HG03135 (cell line): ENCODE data around the gene PELI3.

Source experiments
- ATAC-seq: cut with Tn5 transposase; IDR thresholded peaks from one replicate; pipeline ENCODE4 v1.9.1; 2021; ENCODE audit warnings: mild to moderate bottlenecking, moderate library complexity; ENCODE audit not compliant: unreplicated experiment

Gene PELI3

DNA sequence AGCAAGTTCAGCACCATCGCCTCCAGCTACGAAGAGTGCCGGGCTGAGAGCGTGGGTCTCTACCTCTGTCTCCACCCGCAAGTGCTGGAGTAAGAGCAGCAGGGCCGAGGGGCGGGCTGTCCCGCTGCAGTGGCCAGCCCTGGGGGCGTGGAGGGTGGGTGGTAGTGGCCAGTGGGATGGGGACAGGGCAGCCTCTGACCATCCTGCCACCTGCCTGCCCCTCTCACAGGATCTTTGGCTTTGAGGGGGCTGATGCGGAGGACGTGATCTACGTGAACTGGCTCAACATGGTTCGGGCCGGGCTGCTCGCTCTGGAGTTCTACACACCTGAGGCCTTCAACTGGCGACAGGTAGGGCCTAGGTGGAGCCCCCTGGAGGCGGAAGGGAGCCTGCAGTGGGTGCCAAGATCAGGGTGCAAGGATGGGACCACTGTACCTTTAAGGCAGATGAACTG, 28.7 kb downstream of the PELI3 start:
- no peak for ATAC-seq

DNA sequence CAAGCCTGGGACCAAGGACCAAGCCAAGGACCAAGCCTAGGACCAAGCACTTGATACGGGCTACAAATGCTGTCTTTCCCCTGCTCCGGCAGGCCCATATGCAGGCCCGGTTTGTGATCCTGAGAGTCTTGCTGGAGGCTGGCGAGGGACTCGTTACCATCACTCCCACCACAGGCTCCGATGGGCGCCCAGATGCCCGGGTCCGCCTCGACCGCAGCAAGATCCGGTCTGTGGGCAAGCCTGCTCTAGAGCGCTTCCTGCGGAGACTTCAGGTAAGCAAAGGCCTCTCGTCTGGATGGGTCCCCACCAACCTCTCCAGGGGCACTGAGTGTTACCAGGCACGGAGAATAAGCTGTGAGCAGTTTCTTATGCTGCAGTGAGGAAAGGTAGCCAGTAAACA, 30.5 kb downstream of the PELI3 start:
- ATAC-seq, result no peak

DNA sequence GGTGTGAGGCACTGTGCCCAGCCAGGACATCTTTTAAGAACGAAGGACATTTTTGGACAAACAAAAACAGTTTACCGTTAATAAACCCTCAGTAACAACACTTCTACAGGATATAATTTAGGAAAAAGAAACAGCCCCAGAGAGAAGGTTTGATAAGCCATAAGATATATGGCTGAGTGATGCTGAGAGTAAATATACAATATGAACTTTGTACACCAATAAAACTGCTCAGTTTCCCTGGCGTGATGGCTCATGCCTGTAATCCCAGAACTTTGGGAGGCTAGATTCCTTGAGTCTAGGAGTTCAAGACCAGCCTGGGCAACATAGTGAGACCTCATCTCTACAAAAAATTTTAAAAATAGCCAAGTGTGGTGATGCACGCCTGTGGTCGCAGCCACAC, 31.8 kb downstream of the PELI3 start:
- no peak for ATAC-seq

DNA sequence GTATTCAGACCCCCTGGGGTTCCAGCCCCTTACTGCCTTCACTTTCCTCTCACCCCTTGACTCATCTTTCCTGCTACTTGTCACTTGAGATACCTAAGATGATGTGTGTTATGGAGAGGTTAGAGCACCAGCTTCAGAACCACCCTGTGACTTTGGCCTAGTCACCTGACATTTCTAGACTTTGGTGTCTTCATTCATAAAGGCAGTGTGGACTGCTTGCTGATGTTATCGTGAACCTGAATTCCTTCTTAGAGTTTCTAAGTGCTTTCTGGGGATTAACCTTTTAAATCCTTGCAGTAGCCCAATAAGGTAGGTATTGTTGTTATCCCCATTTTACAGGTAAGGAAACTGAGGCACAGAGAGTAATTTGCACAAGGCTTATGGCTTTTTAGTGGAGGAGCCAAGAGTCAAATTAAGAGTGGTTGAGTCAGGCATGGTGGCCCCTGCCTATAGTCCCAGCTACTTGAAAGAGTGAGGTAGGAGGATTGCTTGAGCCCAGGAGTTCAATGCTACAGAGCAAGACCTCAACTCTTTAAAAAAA, 38.6 kb downstream of the PELI3 start:
- ATAC-seq, result no peak

DNA sequence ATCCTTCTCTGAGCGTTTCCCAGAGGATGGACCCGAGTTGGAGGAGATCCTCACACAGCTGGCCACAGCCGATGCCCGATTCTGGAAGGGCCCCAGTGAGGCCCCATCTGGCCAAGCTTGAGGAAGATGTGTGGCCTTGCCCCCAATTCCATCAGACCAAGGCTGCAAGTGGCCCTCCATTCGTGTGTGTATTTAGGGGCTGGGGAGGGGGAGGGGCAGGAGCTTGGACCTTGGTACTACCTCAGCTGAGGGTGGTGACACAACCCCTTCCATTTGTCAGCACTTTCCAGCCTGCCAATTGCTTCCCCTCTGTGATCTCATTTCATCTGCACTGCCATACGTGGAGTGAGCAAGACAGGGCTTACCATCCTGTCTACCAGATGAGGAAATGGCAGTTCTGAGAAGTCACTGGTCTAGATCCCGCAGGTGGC, 42.4 kb downstream of the PELI3 start:
- no peak for ATAC-seq

DNA sequence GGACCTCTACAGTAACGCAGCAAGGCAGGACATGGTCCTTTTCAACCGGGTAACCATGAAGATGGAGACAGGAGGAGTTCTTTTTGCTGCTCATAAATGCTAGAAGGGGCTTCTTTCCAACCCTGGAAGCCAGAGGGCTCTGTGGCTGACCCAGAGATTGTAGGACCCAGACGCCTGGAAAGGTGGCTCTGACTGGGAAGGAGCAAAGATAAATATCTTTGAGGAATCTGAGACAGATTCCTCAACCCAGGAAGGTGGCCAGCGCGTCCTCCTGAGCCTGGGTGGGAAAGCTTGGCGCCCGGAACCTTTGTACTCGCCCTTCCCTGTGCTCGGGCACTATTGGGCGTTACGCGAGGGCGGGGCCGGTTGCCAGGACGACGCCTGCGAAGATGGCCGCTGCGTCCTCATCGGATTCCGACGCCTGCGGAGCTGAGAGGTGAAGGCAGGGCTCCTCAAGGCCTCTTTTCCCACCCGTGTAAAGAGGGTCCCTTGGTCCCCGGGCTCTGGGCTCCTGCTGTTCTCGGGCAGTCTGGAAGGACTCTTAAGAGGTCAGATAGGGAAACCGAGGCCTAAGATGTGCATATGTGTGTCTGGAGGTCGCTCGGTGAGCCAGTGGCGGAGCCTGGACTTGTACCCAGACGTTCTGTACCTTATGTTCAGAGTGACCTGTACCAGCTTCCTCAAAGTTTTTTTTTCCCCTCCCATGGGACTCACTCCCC, 43.7 kb downstream of the PELI3 start, which contains the start of gene BBS1:
Gene BBS1 (plus strand): TSS at position 365 of the 719 bp plus-strand sequence. CDS start 25 bp downstream, at position 390.
- ATAC-seq, result no peak

DNA sequence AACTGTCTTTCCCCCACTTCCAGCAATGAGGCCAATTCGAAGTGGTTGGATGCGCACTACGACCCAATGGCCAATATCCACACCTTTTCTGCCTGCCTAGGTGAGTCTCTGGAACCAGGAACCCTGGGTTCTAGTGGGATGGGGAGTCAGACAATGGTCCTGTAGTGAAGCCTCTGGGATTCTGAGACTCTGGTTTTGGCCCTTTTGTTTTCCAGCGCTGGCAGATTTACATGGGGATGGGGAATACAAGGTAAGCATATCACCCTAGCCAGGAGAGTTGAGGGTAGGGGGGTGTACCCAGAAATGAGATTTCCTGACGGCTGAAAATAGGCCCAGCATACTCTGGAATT, 44.3 kb downstream of the PELI3 start:
- no peak for ATAC-seq

DNA sequence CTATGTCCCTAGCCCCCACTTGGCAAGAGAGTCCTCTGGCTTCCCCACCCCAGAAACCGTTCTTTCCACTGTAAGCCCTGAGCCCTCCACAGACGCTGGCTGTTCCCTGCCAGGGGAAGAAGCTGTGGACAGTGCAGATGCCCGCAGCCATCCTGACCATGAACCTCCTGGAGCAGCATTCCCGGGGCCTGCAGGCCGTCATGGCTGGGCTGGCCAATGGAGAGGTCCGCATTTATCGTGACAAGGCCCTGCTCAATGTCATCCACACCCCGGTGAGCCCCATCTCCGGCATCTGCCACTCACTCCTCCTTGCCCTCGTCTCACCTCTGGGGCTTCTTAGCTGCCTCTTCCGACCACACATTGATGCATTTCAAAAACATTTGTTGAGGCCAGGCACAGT, 56.9 kb downstream of the PELI3 start:
- ATAC-seq, result no peak

DNA sequence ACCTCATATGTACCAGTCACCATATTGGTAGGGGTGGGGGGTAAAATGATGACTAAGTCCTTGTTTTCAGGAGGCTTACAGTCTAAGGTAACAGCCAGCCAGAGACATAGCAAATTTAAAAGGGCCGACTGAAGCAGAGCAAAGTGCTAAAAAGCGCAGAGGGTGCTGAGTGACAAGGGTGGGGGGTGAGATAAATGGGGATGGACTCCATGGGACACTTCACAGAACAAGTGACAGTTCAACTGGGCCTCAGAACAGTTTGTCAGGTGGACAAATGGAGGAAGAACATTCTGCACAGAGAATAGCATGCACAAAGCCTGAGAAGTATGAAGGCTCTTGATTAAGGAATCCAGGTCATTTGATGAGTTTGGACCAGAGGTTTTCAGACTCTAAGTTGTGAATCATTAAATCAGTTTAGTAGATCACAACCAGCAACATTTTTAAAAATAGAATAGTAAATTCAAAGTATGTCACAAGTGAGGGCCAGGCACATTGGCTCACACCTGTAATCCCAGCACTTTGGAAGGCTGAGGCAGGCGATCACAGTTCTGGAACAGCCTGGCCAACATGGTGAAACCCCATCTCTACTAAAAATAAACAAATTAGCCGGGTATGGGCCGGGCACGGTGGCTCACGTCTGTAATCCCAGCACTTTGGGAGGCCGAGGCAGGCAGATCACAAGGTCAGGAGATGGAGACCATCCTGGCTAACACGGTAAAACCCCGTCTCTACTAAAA, 57.8 kb downstream of the PELI3 start:
- ATAC-seq, result no peak
